ENCODE results near the gene KBTBD2.
"Not testable (repeated sequence)": the region's sequence is repeated elsewhere in the genome, so short reads cannot be mapped to it uniquely, and the experiment has no call there.

KBTBD2 gene

DNA sequence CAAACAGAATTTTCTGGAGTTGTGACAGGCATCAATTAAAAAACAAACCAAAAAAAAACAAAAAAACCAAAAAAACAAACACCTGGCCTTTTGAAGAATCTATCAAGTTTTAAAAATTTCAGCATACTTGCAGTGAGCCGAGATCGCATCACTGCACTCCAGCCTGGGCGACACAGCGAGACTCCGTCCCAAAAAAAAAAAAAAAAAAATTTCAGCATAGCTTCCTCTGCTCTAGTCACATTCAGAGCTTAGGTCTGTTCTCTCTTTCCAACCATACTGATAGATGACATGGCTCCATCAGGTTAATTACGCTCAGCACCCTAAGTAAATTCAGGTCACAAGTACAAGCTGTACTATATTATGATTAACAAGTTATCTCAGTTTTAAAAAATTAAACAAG lies 3.1 kb downstream of the KBTBD2 start:
- in situ Hi-C loops (cut with MboI; ENCODE audit: low sequenced_read_pairs) = no loop called here
- H3K27me3 ChIP-seq (ENCODE audit: low read depth) = no peaks in the 10 kb centered on the region

DNA sequence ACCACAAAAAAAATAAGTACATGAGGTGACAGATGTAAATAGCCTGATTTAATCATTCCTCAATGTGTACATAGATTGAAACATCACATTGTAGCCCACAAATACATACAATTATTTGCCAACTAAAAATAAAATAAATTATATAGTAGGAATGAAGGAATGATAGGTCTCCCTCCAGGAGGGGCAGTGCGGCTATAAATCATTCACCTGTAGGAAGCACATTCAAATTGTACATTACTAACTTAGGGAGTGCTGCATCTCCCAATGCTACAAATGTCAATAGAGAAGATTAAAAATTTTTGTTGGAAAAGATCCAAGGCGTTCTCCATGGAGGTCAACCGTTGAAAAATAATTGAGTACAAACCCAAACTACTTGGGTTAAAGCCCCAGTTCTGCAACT lies 4.2 kb downstream of the KBTBD2 start:
- in situ Hi-C loops (cut with MboI; ENCODE audit: low sequenced_read_pairs) = no loop called here
- H3K4me3 ChIP-seq = no peak overlapping the region
- H3K36me3 ChIP-seq (replicated peaks) = no peaks in the 10 kb centered on the region
- H3K27me3 ChIP-seq (ENCODE audit: low read depth) = no peaks in the 10 kb centered on the region
- DNase-seq (ENCODE audit: low spot score in 2 of 2) = no peak
- H3K9me3 ChIP-seq = no peaks in the 10 kb centered on the region
- peaks cover 15% of the 10 kb centered on the region for H3K4me1 ChIP-seq

More for the DNA sequence above, 3.1 kb downstream of the KBTBD2 start:
- DNase-seq (ENCODE audit: low spot score in 2 of 2) = no peak
- Histone ChIP-seq H3K36me3 (replicated peaks) (no peaks in the 10 kb centered on the region), H3K9me3 (no peaks in the 10 kb centered on the region), H3K4me1 (peaks cover 23% of the 10 kb centered on the region), H3K4me3 (no peak overlapping the region)

GRCh38 chr7:32881074-32881982 lies 10.2 kb downstream of the KBTBD2 start:
- in situ Hi-C loops (cut with MboI; ENCODE audit: low sequenced_read_pairs) = no loop called here
- Histone ChIP-seq H3K4me3 (no peak overlapping the region), H3K36me3 (replicated peaks) (peaks cover 6% of the 10 kb centered on the region; the same call in 1 of the 2 replicates), H3K27me3 (ENCODE audit: low read depth) (no peaks in the 10 kb centered on the region), H3K4me1 (peaks cover 33% of the 10 kb centered on the region), H3K9me3 (no peaks in the 10 kb centered on the region)
- no peak for DNase-seq (ENCODE audit: low spot score in 2 of 2)

- H3K27me3 ChIP-seq (ENCODE audit: low read depth) = no peaks in the 10 kb centered on the region
- in situ Hi-C loops (cut with MboI; ENCODE audit: low sequenced_read_pairs) = no loop called here
- peaks cover 11% of the 10 kb centered on the region for H3K36me3 ChIP-seq (replicated peaks)
- peak in 1 of 2 experiments; percentile 3 for DNase-seq (ENCODE audit: low spot score in 2 of 2)
- no peaks in the 10 kb centered on the region for H3K9me3 ChIP-seq
- no peak overlapping the region for H3K4me3 ChIP-seq
- peaks cover 33% of the 10 kb centered on the region for H3K4me1 ChIP-seq
These were observed 12.1 kb downstream of the KBTBD2 start for GRCh38 chr7:32879460-32879859.

GRCh38 chr7:32878023-32878422 lies 13.5 kb downstream of the KBTBD2 start:
- H3K9me3 ChIP-seq; in situ Hi-C loops (cut with MboI; ENCODE audit: low sequenced_read_pairs); H3K27me3 ChIP-seq (ENCODE audit: low read depth); DNase-seq (ENCODE audit: low spot score in 2 of 2); H3K4me3 ChIP-seq: not testable (repeated sequence)
- peaks cover 16% of the 10 kb centered on the region for H3K36me3 ChIP-seq (replicated peaks)
- peaks cover 26% of the 10 kb centered on the region for H3K4me1 ChIP-seq

GRCh38 chr7:32872421-32872820 lies 19.1 kb downstream of the KBTBD2 start:
- Histone ChIP-seq H3K4me3 (no peak overlapping the region), H3K36me3 (replicated peaks) (peaks cover 39% of the 10 kb centered on the region), H3K27me3 (ENCODE audit: low read depth) (no peaks in the 10 kb centered on the region), H3K9me3 (no peaks in the 10 kb centered on the region), H3K4me1 (no peaks in the 10 kb centered on the region)
- in situ Hi-C loops (cut with MboI; ENCODE audit: low sequenced_read_pairs) = no loop called here
- DNase-seq (ENCODE audit: low spot score in 2 of 2) = no peak

GRCh38 chr7:32871624-32872371 lies 19.8 kb downstream of the KBTBD2 start:
- Histone ChIP-seq H3K27me3 (ENCODE audit: low read depth) (no peaks in the 10 kb centered on the region), H3K4me3 (no peak overlapping the region), H3K9me3 (no peaks in the 10 kb centered on the region), H3K36me3 (replicated peaks) (peaks cover 39% of the 10 kb centered on the region), H3K4me1 (no peaks in the 10 kb centered on the region)
- no peak for DNase-seq (ENCODE audit: low spot score in 2 of 2)
- in situ Hi-C loops (cut with MboI; ENCODE audit: low sequenced_read_pairs) = no loop called here

DNA sequence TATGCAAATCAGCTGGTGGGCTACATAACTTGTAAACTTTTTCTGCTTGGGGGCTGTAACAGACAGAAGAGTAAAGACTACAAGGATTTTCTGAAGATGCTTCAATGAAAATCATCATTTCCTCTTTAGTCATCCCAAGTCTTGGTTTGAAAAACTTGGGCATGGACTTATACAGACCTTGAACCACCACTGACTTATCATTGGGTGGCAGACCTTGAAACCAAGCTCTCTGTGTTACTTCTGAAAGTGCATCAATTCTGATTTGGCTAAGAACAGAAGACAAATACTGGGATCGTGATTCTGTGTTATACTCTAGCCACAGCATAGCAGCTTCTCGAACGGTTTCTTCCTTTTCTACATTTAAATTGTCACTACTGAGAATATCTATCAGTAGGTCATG lies 21.3 kb downstream of the KBTBD2 start:
- Histone ChIP-seq H3K9me3 (no peaks in the 10 kb centered on the region), H3K4me3 (no peak overlapping the region), H3K36me3 (replicated peaks) (peaks cover 39% of the 10 kb centered on the region), H3K4me1 (no peaks in the 10 kb centered on the region), H3K27me3 (ENCODE audit: low read depth) (no peaks in the 10 kb centered on the region)
- no peak for DNase-seq (ENCODE audit: low spot score in 2 of 2)
- in situ Hi-C loops (cut with MboI; ENCODE audit: low sequenced_read_pairs) = no loop called here

GRCh38 chr7:32869716-32870115 lies 21.8 kb downstream of the KBTBD2 start:
- no peaks in the 10 kb centered on the region for H3K27me3 ChIP-seq (ENCODE audit: low read depth)
- H3K36me3 ChIP-seq (replicated peaks) = peaks cover 36% of the 10 kb centered on the region
- H3K9me3 ChIP-seq = no peaks in the 10 kb centered on the region
- in situ Hi-C loops (cut with MboI; ENCODE audit: low sequenced_read_pairs) = no loop called here
- DNase-seq (ENCODE audit: low spot score in 2 of 2) = no peak
- H3K4me1 ChIP-seq = no peaks in the 10 kb centered on the region
- no peak overlapping the region for H3K4me3 ChIP-seq

DNA sequence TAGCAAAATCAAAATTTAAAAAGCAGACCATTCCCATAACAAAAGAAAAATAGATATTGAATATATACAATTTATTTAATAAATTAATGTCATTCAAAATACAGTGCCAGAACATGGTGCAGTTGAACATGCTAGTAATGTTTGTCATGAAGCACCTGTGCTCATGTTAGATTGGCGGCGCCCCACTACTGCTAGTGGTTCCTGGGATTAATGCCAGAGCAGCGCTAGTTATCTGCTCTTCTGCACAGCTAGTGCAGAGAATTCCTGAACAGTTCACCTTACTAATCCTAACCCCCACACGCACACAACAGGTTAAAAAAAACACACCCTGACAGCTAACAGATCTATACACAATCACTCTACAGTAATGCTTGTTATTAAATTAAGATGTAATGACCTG lies 23.4 kb downstream of the KBTBD2 start:
- Histone ChIP-seq H3K27me3 (ENCODE audit: low read depth) (no peaks in the 10 kb centered on the region), H3K4me3 (no peak overlapping the region), H3K9me3 (no peaks in the 10 kb centered on the region), H3K36me3 (replicated peaks) (peaks cover 28% of the 10 kb centered on the region), H3K4me1 (no peaks in the 10 kb centered on the region)
- in situ Hi-C loops (cut with MboI; ENCODE audit: low sequenced_read_pairs) = no loop called here
- no peak for DNase-seq (ENCODE audit: low spot score in 2 of 2)

DNA sequence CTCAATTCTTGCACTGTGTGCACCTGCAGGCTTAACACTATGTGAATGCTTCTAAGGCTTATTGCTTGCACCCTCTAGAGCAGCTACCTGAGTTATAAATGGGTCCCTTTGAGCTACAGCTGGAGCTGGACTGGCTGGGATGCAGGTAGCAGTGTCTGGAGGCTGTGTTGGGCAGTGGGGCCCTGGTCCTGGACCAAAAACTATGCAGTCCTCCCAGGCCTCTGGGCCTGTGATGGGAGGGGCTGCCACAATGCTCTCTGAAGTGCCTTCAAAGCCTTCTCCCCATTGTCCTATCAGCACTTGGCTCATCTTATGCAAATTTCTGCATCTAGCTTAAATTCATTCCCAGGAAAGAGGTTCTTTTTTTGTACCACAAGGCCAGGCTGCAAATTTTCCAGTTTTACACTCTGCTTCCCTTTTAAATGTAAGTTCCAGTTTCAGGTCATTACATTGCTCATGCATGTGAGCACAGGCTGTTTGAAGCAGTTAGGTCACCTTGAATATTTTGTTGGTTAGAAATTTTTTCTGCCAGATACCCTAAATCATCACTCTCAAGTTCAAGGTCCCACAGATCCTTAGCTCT lies 26.0 kb downstream of the KBTBD2 start:
- H3K9me3 ChIP-seq = no peaks in the 10 kb centered on the region
- H3K36me3 ChIP-seq (replicated peaks) = peaks cover 11% of the 10 kb centered on the region
- H3K4me3 ChIP-seq = no peak overlapping the region
- H3K4me1 ChIP-seq = no peaks in the 10 kb centered on the region
- in situ Hi-C loops (cut with MboI; ENCODE audit: low sequenced_read_pairs) = no loop called here
- DNase-seq (ENCODE audit: low spot score in 2 of 2) = no peak
- H3K27me3 ChIP-seq (ENCODE audit: low read depth) = no peaks in the 10 kb centered on the region

DNA sequence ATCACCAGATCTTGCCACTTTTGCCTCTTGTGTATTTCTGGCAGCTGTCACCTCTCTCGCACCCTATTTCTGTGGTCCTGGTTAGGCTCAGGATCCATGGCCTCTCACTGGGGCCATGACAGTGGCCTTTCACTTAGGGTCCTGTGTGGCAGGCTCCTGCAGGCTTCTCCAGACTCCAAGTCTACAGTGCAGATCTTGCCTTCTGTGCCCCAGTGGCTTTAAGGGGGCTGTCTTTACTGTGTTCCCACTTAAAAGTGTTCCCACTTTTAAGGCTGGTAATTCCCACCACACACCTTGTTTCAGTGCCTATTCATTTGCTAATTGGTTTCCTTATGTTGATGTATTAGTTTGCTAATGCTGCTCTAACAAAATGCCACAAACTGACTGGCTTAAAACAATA lies 27.7 kb downstream of the KBTBD2 start:
- DNase-seq (ENCODE audit: low spot score in 2 of 2); H3K36me3 ChIP-seq (replicated peaks); H3K4me3 ChIP-seq; H3K9me3 ChIP-seq; H3K27me3 ChIP-seq (ENCODE audit: low read depth); in situ Hi-C loops (cut with MboI; ENCODE audit: low sequenced_read_pairs); H3K4me1 ChIP-seq: not testable (repeated sequence)

DNA sequence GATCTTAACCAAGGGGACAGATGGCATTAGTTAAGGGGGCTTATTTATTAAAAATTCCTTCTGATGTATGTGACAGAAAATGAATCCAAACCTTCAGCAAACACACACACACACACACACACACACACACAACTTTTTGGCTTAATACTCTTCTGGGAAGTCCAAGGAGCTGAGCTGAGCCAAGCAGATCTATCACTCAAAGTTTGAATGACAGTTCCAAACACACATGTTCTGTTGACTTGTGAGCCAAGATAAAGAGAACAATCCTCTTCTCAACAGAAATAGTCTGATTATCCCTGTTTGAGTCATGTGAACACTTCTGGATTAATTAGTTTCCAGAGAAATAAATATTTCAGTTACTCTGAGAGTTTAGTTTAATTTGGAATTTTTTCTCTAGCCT lies 31.5 kb downstream of the KBTBD2 start:
- in situ Hi-C loops (cut with MboI; ENCODE audit: low sequenced_read_pairs) = no loop called here
- H3K36me3 ChIP-seq (replicated peaks) = no peaks in the 10 kb centered on the region
- H3K4me1 ChIP-seq = no peaks in the 10 kb centered on the region
- no peak for DNase-seq (ENCODE audit: low spot score in 2 of 2)
- H3K27me3 ChIP-seq (ENCODE audit: low read depth) = no peaks in the 10 kb centered on the region
- no peak overlapping the region for H3K4me3 ChIP-seq
- no peaks in the 10 kb centered on the region for H3K9me3 ChIP-seq

- H3K27me3 ChIP-seq (ENCODE audit: low read depth) = no peaks in the 10 kb centered on the region; the same call in 1 of the 2 replicates
- DNase-seq (ENCODE audit: low spot score in 2 of 2) = no peak
- H3K4me3 ChIP-seq = no peak overlapping the region
- H3K9me3 ChIP-seq = no peaks in the 10 kb centered on the region
- in situ Hi-C loops (cut with MboI; ENCODE audit: low sequenced_read_pairs) = no loop called here
- H3K4me1 ChIP-seq = no peaks in the 10 kb centered on the region
- no peaks in the 10 kb centered on the region for H3K36me3 ChIP-seq (replicated peaks)
These were observed 32.9 kb downstream of the KBTBD2 start for GRCh38 chr7:32858648-32859047.
